Activated naive CD4-positive, alpha-beta T cell treated with anti-CD3 and anti-CD28 coated beads for 36 hours (primary cell): ENCODE results near the gene C6orf120. TPM values are rescaled to one million over a fixed set of nuclear protein-coding genes. Genes with fewer than 3 reads are reported as not detected.
"Not testable (repeated sequence)": the region's sequence is repeated elsewhere in the genome, so short reads cannot be mapped to it uniquely, and the experiment has no call there.

ENCODE experiments used
- CTCF ChIA-PET: fragments of 350-600 bp; sonication (Branson Sonifier 250); formaldehyde crosslinking; loops from one replicate; lab custom pipeline; 2021; ENCODE audit warnings: antibody characterized with exemption; lab: Charles Lee
- DNase-seq: peaks from one replicate; pipeline ENCODE4 v3.0.0-alpha.2; 2020
- H3K27ac Mint-ChIP-seq: one replicate; pipeline ENCODE4 v1.8.0; 2021; ENCODE audit warnings: mild to moderate bottlenecking, mixed read lengths
- H3K27me3 Mint-ChIP-seq: one replicate; pipeline ENCODE4 v1.8.0; 2021; ENCODE audit warnings: low read depth, mixed read lengths
- H3K36me3 Mint-ChIP-seq: one replicate; pipeline ENCODE4 v1.8.0; 2021; ENCODE audit warnings: low read depth, mixed read lengths
- H3K4me1 Mint-ChIP-seq: one replicate; pipeline ENCODE4 v1.8.0; 2021; ENCODE audit warnings: low read depth, mixed read lengths
- H3K4me3 Mint-ChIP-seq: one replicate; pipeline ENCODE4 v1.8.0; 2021; ENCODE audit warnings: mild to moderate bottlenecking, moderate library complexity, mixed read lengths
- H3K9me3 Mint-ChIP-seq: one replicate; pipeline ENCODE4 v1.8.0; 2021; ENCODE audit warnings: mixed read lengths
- intact Hi-C: fragments of 100-400 bp; cut with micrococcal nuclease; formaldehyde crosslinking; loops from one replicate; pipeline ENCODE4 v1.15.1; 2023
- total RNA-seq, 2 experiments: library from RNA; stranded (reverse); gene quantifications; one replicate each; pipeline ENCODE4 v1.2.3, GENCODE V29; 2021

Gene C6orf120
- total RNA-seq, 2 experiments from 2014 or later, result 10.7 to 11.7 TPM

- intact Hi-C loops, result no loop called here
These were observed 10.7 kb upstream of the C6orf120 start for GRCh38 chr6:169691260-169691659.

GRCh38 chr6:169692516-169692915 lies 9.4 kb upstream of the C6orf120 start:
- H3K9me3 Mint-ChIP-seq, result peaks cover 11% of the 10 kb centered on the region
- no peak for DNase-seq

More at GRCh38 chr6:169691260-169691659, 10.7 kb upstream of the C6orf120 start:
- no peaks in the 10 kb centered on the region for H3K27me3 Mint-ChIP-seq
- no peak overlapping the region for H3K4me3 Mint-ChIP-seq
- peaks cover 14% of the 10 kb centered on the region for H3K9me3 Mint-ChIP-seq
- no peak overlapping the region for H3K27ac Mint-ChIP-seq
- H3K36me3 Mint-ChIP-seq, result peaks cover 56% of the 10 kb centered on the region
- CTCF ChIA-PET, result no interaction called here
- H3K4me1 Mint-ChIP-seq, result no peaks in the 10 kb centered on the region
- DNase-seq, result no peak

GRCh38 chr6:169695131-169695530 lies 6.8 kb upstream of the C6orf120 start:
- Mint-ChIP-seq H3K27me3 (no peaks in the 10 kb centered on the region), H3K36me3 (peaks cover 42% of the 10 kb centered on the region), H3K4me1 (peaks cover 7% of the 10 kb centered on the region), H3K4me3 (no peak overlapping the region), H3K9me3 (peaks cover 11% of the 10 kb centered on the region), H3K27ac (no peak overlapping the region)
- no peak for DNase-seq
- CTCF ChIA-PET, result interaction anchor here (0.9 kb wide), 1 partner anchor 99 kb away, joined by 4 read pairs; no protein-coding TSS in a partner anchor
- intact Hi-C loops, result no loop called here

More at GRCh38 chr6:169692516-169692915, 9.4 kb upstream of the C6orf120 start:
- intact Hi-C loops, result no loop called here
- CTCF ChIA-PET, result interaction anchor here (0.7 to 0.9 kb wide), 2 partner anchors 16 to 301 kb away, joined by 3 to 4 read pairs; no protein-coding TSS in a partner anchor
- Mint-ChIP-seq H3K4me3 (no peak overlapping the region), H3K27me3 (no peaks in the 10 kb centered on the region), H3K36me3 (peaks cover 49% of the 10 kb centered on the region), H3K4me1 (peaks cover under 1% of the 10 kb centered on the region), H3K27ac (no peak overlapping the region)

- intact Hi-C loops, H3K27ac Mint-ChIP-seq, CTCF ChIA-PET, H3K27me3 Mint-ChIP-seq, H3K4me3 Mint-ChIP-seq: not testable (repeated sequence)
- Mint-ChIP-seq H3K4me1 (peaks cover 12% of the 10 kb centered on the region), H3K36me3 (peaks cover 33% of the 10 kb centered on the region), H3K9me3 (peaks cover 11% of the 10 kb centered on the region)
- peak; percentile 32 for DNase-seq
These were observed 4.8 kb upstream of the C6orf120 start for GRCh38 chr6:169697115-169697514.

- no peak for DNase-seq
- no peaks in the 10 kb centered on the region for H3K27me3 Mint-ChIP-seq
- no peak overlapping the region for H3K27ac Mint-ChIP-seq
- H3K4me3 Mint-ChIP-seq, result peak overlapping the region; percentile 2
- peaks cover 4% of the 10 kb centered on the region for H3K9me3 Mint-ChIP-seq
- CTCF ChIA-PET, result interaction anchor here (0.6 kb wide), 1 partner anchor 390 kb away, joined by 3 read pairs; no protein-coding TSS in a partner anchor
- intact Hi-C loops, result loop anchor here (2.0 to 5.0 kb wide), 2 partner anchors 487 to 592 kb away; partner anchors contain the start of gene DLL1
- H3K4me1 Mint-ChIP-seq, result peaks cover 30% of the 10 kb centered on the region
- peaks cover 31% of the 10 kb centered on the region for H3K36me3 Mint-ChIP-seq
These were observed 1.6 kb upstream of the C6orf120 start for GRCh38 chr6:169700296-169700695.

GRCh38 chr6:169701311-169701953 lies 494 bp upstream of the C6orf120 start:
- peak overlapping the region; percentile 79 for H3K27ac Mint-ChIP-seq
- peaks cover 29% of the 10 kb centered on the region for H3K36me3 Mint-ChIP-seq
- DNase-seq, result peak; percentile 13
- H3K27me3 Mint-ChIP-seq, result no peaks in the 10 kb centered on the region
- no peaks in the 10 kb centered on the region for H3K9me3 Mint-ChIP-seq
- intact Hi-C loops, result loop anchor here (2.0 to 5.0 kb wide), 2 partner anchors 489 to 591 kb away; partner anchors contain the start of gene DLL1
- CTCF ChIA-PET, result interaction anchor here (1.0 to 1.1 kb wide), 2 partner anchors 16 to 23 kb away, joined by 3 read pairs; no protein-coding TSS in a partner anchor
- peaks cover 38% of the 10 kb centered on the region for H3K4me1 Mint-ChIP-seq
- H3K4me3 Mint-ChIP-seq, result peak overlapping the region; percentile 85

GRCh38 chr6:169702840-169703246 lies 917 bp downstream of the C6orf120 start:
- H3K4me1 Mint-ChIP-seq, result peaks cover 40% of the 10 kb centered on the region
- CTCF ChIA-PET, result interaction anchor here (0.7 kb wide), 1 partner anchor 12 kb away, joined by 3 read pairs; no protein-coding TSS in a partner anchor
- intact Hi-C loops, result loop anchor here (1.0 to 5.0 kb wide), 5 partner anchors 19 to 851 kb away; partner anchors contain the start of genes DLL1, DYNLT2, ERMARD and TBP
- H3K27me3 Mint-ChIP-seq, result no peaks in the 10 kb centered on the region
- peak overlapping the region; percentile 91 for H3K27ac Mint-ChIP-seq
- no peaks in the 10 kb centered on the region for H3K9me3 Mint-ChIP-seq
- peaks cover 26% of the 10 kb centered on the region for H3K36me3 Mint-ChIP-seq
- H3K4me3 Mint-ChIP-seq, result peak overlapping the region; percentile 86
- no peak for DNase-seq

- CTCF ChIA-PET, result interaction anchor here (1.0 to 1.6 kb wide), 3 partner anchors 15 to 822 kb away, joined by 3 to 4 read pairs (median 3); no protein-coding TSS in a partner anchor
- Mint-ChIP-seq H3K4me1 (peaks cover 43% of the 10 kb centered on the region), H3K27ac (peak overlapping the region; percentile 66), H3K36me3 (peaks cover 28% of the 10 kb centered on the region), H3K4me3 (no peak overlapping the region), H3K9me3 (no peaks in the 10 kb centered on the region), H3K27me3 (no peaks in the 10 kb centered on the region)
- DNase-seq, result no peak
- intact Hi-C loops, result no loop called here
These were observed 5.8 kb downstream of the C6orf120 start for GRCh38 chr6:169707772-169708171.

GRCh38 chr6:169709293-169709692 lies 7.4 kb downstream of the C6orf120 start:
- H3K36me3 Mint-ChIP-seq, result peaks cover 26% of the 10 kb centered on the region
- H3K4me1 Mint-ChIP-seq, result peaks cover 36% of the 10 kb centered on the region
- no peak overlapping the region for H3K4me3 Mint-ChIP-seq
- no peaks in the 10 kb centered on the region for H3K9me3 Mint-ChIP-seq
- no peaks in the 10 kb centered on the region for H3K27me3 Mint-ChIP-seq
- CTCF ChIA-PET, result interaction anchor here (1.4 to 1.6 kb wide), 3 partner anchors 12 to 821 kb away, joined by 3 to 4 read pairs (median 4); no protein-coding TSS in a partner anchor
- intact Hi-C loops, result loop anchor here (1.0 kb wide), 1 partner anchor 10 kb away; no protein-coding TSS in a partner anchor
- DNase-seq, result no peak
- peak overlapping the region; percentile 44 for H3K27ac Mint-ChIP-seq

- H3K27me3 Mint-ChIP-seq, result no peaks in the 10 kb centered on the region
- intact Hi-C loops, result no loop called here
- H3K4me1 Mint-ChIP-seq, result peaks cover 33% of the 10 kb centered on the region
- H3K4me3 Mint-ChIP-seq, result no peak overlapping the region
- no peak overlapping the region for H3K27ac Mint-ChIP-seq
- no peaks in the 10 kb centered on the region for H3K9me3 Mint-ChIP-seq
- CTCF ChIA-PET, result interaction anchor here (0.5 to 1.6 kb wide), 3 partner anchors 11 to 806 kb away, joined by 3 to 4 read pairs (median 3); no protein-coding TSS in a partner anchor
- H3K36me3 Mint-ChIP-seq, result peaks cover 29% of the 10 kb centered on the region
- DNase-seq, result no peak
These were observed 8.1 kb downstream of the C6orf120 start for GRCh38 chr6:169710009-169710408.

- Mint-ChIP-seq H3K36me3 (peaks cover 37% of the 10 kb centered on the region), H3K4me3 (no peak overlapping the region), H3K9me3 (no peaks in the 10 kb centered on the region), H3K4me1 (peaks cover 17% of the 10 kb centered on the region), H3K27ac (no peak overlapping the region), H3K27me3 (no peaks in the 10 kb centered on the region)
- intact Hi-C loops, result loop anchor here (1.0 kb wide), 1 partner anchor 8 kb away; no protein-coding TSS in a partner anchor
- CTCF ChIA-PET, result interaction anchor here (0.6 kb wide), 1 partner anchor 81 kb away, joined by 3 read pairs; no protein-coding TSS in a partner anchor
- no peak for DNase-seq
These were observed 12.3 kb downstream of the C6orf120 start for GRCh38 chr6:169714178-169714577.

GRCh38 chr6:169714595-169714994 lies 12.7 kb downstream of the C6orf120 start:
- CTCF ChIA-PET, result interaction anchor here (0.6 kb wide), 2 partner anchors 12 to 82 kb away, joined by 3 read pairs; no protein-coding TSS in a partner anchor
- intact Hi-C loops, result loop anchor here (1.0 kb wide), 1 partner anchor 8 kb away; no protein-coding TSS in a partner anchor
- Mint-ChIP-seq H3K27ac (no peak overlapping the region), H3K4me1 (peaks cover 17% of the 10 kb centered on the region), H3K9me3 (no peaks in the 10 kb centered on the region), H3K36me3 (peaks cover 38% of the 10 kb centered on the region), H3K4me3 (no peak overlapping the region), H3K27me3 (no peaks in the 10 kb centered on the region)
- no peak for DNase-seq
